Body of pancreas (tissue), 4 donors: ENCODE measurements around the gene LAMA2. TPM values are rescaled to one million over a fixed set of nuclear protein-coding genes. Genes with fewer than 3 reads are reported as not detected.

Source experiments
- ATAC-seq: fragments of 150-250 bp; one replicate; pipeline ENCODE4 v1.9.1; 2016
- DNase-seq, 4 donors: peaks; one replicate each; pipeline ENCODE4 v3.0.0-alpha.2; 2019
- H3K27ac ChIP-seq, 4 donors: fragments of 200-600 bp; sonication (generic); 1 replicate in 3 of 4; 2 replicates in 1 of 4; pipeline versions ENCODE4 v1.5.1 to v1.6.1; 2016 to 2019; ENCODE audit warnings: mild to moderate bottlenecking in 1 of 4, mixed read lengths in 1 of 4, moderate library complexity in 1 of 4
- H3K27me3 ChIP-seq, 2 donors: fragments of 200-600 bp; sonication (generic); one replicate each; pipeline ENCODE4 v1.6.0; 2016; ENCODE audit warnings: mild to moderate bottlenecking in 1 of 2
- H3K36me3 ChIP-seq, 2 donors: fragments of 200-600 bp; sonication (generic); replicated peaks in 1 of 2; 2 replicates each; pipeline ENCODE4 v1.5.1; 2016; ENCODE audit warnings: low read depth in 2 of 2; ENCODE audit not compliant: insufficient read depth in 1 of 2
- H3K4me1 ChIP-seq: fragments of 200-600 bp; sonication (generic); one replicate; pipeline ENCODE4 v1.6.0; 2016
- H3K4me3 ChIP-seq, 2 donors: fragments of 200-600 bp; sonication (generic); 1 replicate in 1 of 2; 2 replicates in 1 of 2; pipeline ENCODE4 v1.5.1; 2016 to 2019
- H3K9me3 ChIP-seq, 3 donors: fragments of 200-600 bp; sonication (generic); 1 replicate in 2 of 3; 2 replicates in 1 of 3; pipeline ENCODE4 v1.5.1; 2016
- POLR2A ChIP-seq, 3 donors: fragments of 450-650 bp; IDR thresholded peaks; one replicate each; pipeline ENCODE4 v1.6.1; 2016; ENCODE audit warnings: antibody characterized with exemption in 3 of 3, mild to moderate bottlenecking in 2 of 3
- WGBS, 2 donors: methylation state at CpG; one replicate each; pipeline ENCODE4 v1.1.5; 2017; 5-methylcytosine and 5-hydroxymethylcytosine counted together
- intact Hi-C: fragments of 100-400 bp; cut with DNase I; formaldehyde crosslinking; loops from one replicate; pipeline ENCODE4 v1.15.1; 2023
- total RNA-seq, 2 donors: library from RNA; depleted of rRNA; stranded (reverse); fragments of >200 nt; gene quantifications; one replicate each; pipeline ENCODE4 v1.1.0, GENCODE V29; 2016
- TF ChIP-seq, protein P1 (sequence below), 7 experiments: fragments of 450-650 bp in 4 of 7; fragments of 200-600 bp in 3 of 7; sonication (generic) in 3 of 7; IDR thresholded peaks; one replicate each; pipeline ENCODE4 v1.5.1; 2016 to 2019; ENCODE audit warnings: antibody characterized with exemption in 7 of 7

Gene LAMA2
- total RNA-seq, 2 donors from 2014 or later, result 43.3 to 54.7 TPM

DNA sequence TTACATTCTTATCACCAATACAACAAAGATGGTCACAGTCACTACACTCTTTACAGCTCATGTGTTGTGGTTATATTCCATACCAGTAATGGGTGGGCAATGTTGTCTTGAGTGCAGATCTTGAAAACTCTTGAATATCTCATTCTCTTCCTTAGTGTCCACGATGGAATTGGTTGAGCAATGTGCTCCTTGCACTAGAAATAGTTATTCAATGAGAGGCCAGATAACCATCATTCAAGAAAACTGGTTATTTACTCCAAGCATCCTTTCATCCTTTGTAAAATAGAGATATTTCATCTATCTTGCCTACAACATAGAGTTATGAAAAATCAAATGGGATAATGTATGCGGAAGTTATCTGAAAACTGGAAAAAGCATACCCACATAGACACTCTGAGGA lies 611.2 kb downstream of the LAMA2 start:
- TF ChIP-seq POLR2A (IDR thresholded peaks at IDR 0.05), result no peak
- TF ChIP-seq, protein P1, sequence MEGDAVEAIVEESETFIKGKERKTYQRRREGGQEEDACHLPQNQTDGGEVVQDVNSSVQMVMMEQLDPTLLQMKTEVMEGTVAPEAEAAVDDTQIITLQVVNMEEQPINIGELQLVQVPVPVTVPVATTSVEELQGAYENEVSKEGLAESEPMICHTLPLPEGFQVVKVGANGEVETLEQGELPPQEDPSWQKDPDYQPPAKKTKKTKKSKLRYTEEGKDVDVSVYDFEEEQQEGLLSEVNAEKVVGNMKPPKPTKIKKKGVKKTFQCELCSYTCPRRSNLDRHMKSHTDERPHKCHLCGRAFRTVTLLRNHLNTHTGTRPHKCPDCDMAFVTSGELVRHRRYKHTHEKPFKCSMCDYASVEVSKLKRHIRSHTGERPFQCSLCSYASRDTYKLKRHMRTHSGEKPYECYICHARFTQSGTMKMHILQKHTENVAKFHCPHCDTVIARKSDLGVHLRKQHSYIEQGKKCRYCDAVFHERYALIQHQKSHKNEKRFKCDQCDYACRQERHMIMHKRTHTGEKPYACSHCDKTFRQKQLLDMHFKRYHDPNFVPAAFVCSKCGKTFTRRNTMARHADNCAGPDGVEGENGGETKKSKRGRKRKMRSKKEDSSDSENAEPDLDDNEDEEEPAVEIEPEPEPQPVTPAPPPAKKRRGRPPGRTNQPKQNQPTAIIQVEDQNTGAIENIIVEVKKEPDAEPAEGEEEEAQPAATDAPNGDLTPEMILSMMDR (IDR thresholded peaks at IDR 0.05), result no peak
- Histone ChIP-seq H3K27ac (no peak overlapping the region), H3K27me3 (no peaks in the 10 kb centered on the region), H3K4me1 (peaks cover 5% of the 10 kb centered on the region), H3K36me3 (no peaks in the 10 kb centered on the region), H3K4me3 (no peak overlapping the region), H3K9me3 (no peaks in the 10 kb centered on the region)
- intact Hi-C loops, result no loop called here
- DNase-seq, result no peak
- no peak for ATAC-seq
- WGBS, 2 donors, result 83 to 93% methylated on average over 2 of the region's 2 CpGs

DNA sequence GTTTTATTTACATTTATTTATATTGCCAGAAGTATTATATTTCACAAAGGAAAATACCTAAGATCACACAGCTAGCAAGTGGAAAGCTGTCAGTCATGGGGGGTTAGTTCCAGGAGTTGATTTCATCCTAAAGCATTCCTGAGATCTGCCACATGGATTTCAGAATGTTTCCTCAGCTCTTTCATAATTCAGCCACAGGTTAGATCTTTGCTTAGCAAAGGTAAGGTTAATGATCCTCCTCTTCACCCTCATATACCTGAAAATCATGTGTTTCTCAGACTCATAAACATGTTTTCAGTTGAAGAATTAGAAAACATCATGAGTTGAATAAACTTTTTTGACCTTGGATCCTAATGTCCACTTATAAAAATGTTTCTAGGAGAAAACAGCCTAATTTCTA lies 611.6 kb downstream of the LAMA2 start:
- no peak for DNase-seq
- Histone ChIP-seq H3K27ac (no peak overlapping the region), H3K4me3 (no peak overlapping the region), H3K4me1 (peaks cover 5% of the 10 kb centered on the region), H3K27me3 (no peaks in the 10 kb centered on the region), H3K9me3 (no peaks in the 10 kb centered on the region), H3K36me3 (no peaks in the 10 kb centered on the region)
- TF ChIP-seq, protein P1 (IDR thresholded peaks at IDR 0.05), result no peak
- TF ChIP-seq POLR2A (IDR thresholded peaks at IDR 0.05), result no peak
- intact Hi-C loops, result no loop called here
- no peak for ATAC-seq

DNA sequence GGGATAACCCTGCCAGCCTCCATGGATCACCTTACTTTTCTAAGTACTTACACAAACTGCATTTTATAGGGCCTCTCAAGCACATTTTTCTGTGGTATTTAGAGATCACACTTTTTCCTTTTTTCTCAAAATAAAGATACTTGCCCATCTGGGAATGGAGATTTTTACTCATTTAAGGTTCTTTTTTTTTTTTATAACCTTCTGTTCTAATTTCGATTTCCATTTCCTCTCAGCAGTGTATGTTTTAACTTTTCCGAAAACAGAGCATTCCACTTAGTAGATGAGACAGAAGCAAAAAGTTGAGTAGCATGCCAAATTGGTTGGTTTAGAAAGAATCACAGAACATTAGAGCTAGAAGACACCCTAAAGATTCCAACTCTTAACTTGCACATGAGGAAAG lies 612.7 kb downstream of the LAMA2 start:
- no peak overlapping the region for H3K27ac ChIP-seq
- DNase-seq (no peak), ATAC-seq (no peak)
- no peaks in the 10 kb centered on the region for H3K36me3 ChIP-seq
- no peaks in the 10 kb centered on the region for H3K9me3 ChIP-seq
- 79 to 81% methylated on average over 2 of the region's 2 CpGs for WGBS, 2 donors
- H3K27me3 ChIP-seq, result no peaks in the 10 kb centered on the region
- TF ChIP-seq, protein P1 (IDR thresholded peaks at IDR 0.05), result no peak
- TF ChIP-seq POLR2A (IDR thresholded peaks at IDR 0.05), result no peak
- no peak overlapping the region for H3K4me3 ChIP-seq
- intact Hi-C loops, result no loop called here
- H3K4me1 ChIP-seq, result peaks cover 5% of the 10 kb centered on the region

DNA sequence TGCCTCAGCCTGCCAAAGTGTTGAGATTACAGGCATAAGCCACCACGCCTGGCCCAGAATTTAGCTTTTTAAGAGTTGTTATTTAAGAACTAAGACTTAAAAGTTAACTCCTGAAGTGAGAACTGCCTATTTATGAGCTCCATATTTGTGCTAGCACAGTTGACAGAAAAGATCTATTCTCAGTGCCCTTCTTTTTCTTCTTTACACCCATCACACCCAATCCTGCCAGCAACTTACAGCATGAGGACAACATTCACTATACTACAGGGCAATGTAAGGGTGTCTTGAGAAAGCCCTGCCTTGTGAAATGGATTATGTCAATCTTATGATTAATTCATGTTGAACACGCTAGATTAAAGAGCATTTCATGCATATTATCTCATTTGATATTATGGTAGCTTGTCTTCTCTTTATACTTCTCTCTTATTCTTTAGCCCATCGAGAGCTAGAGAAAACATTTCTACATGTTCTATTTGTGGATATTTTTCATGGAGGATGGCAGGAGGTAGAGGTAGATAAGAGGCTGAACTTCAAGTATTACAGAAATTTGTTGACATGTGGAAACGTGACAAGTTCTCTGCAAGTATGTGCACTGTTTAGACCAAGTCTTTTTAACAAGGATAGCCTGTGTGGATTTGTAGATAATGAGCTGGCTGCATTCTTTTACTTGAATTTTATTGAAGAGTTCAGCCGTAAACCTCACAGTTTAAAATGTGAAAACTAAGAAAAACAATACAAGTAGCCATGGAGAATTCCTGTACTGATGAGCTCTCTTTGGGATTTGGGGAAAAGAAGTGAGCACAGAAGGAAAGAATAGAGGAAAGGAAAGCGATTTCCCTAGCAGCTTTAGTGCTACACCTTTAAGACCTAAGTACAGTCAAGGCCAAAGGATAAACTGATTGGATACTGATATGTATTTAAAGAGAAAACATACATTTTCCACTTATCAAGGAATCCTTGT lies 614.8 kb downstream of the LAMA2 start:
- DNase-seq (no peak), ATAC-seq (no peak)
- H3K36me3 ChIP-seq, result no peaks in the 10 kb centered on the region
- H3K9me3 ChIP-seq, result no peaks in the 10 kb centered on the region
- intact Hi-C loops, result no loop called here
- peaks cover 10% of the 10 kb centered on the region for H3K4me1 ChIP-seq
- WGBS, 2 donors, result 35 to 48% methylated on average over 6 of the region's 6 CpGs
- H3K27me3 ChIP-seq, result no peaks in the 10 kb centered on the region
- TF ChIP-seq, protein P1 (IDR thresholded peaks at IDR 0.05), result no peak
- no peak for TF ChIP-seq POLR2A (IDR thresholded peaks at IDR 0.05)
- H3K27ac ChIP-seq, result no peak overlapping the region
- H3K4me3 ChIP-seq, result no peak overlapping the region

DNA sequence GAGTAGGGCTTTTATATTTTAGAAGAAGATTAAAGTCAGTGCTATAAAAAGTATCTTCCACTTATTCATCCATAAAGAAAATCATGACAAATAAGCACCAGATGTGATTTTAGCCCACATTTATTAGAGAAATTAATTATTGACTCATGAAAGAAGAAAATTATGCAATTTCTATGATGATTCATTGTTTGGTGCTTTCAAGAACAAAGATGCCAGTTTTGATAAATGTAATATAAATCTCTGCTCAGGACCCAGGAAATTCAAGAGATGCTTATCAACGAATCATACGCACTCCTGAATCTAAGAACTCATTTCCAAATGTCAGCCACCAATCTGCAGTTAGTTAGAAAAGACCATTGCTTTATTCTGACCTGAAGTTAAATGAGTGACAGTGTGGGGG lies 615.6 kb downstream of the LAMA2 start:
- 19 to 27% methylated on average over 2 of the region's 2 CpGs for WGBS, 2 donors
- DNase-seq, result no peak
- H3K4me1 ChIP-seq, result peaks cover 10% of the 10 kb centered on the region
- H3K4me3 ChIP-seq, result no peak overlapping the region
- no peak overlapping the region for H3K27ac ChIP-seq
- H3K36me3 ChIP-seq, result no peaks in the 10 kb centered on the region
- no peak for TF ChIP-seq POLR2A (IDR thresholded peaks at IDR 0.05)
- TF ChIP-seq, protein P1 (IDR thresholded peaks at IDR 0.05), result no peak
- H3K27me3 ChIP-seq, result no peaks in the 10 kb centered on the region
- ATAC-seq, result peak; percentile 5
- no peaks in the 10 kb centered on the region for H3K9me3 ChIP-seq
- intact Hi-C loops, result no loop called here
